Activated naive CD4-positive, alpha-beta T cell treated with anti-CD3 and anti-CD28 coated beads for 36 hours (primary cell): Measurements from ENCODE around the gene LAS1L. TPM values are rescaled to one million over a fixed set of nuclear protein-coding genes. Genes with fewer than 3 reads are reported as not detected.
"Not testable (repeated sequence)": the region's sequence is repeated elsewhere in the genome, so short reads cannot be mapped to it uniquely, and the experiment has no call there.

Experiments
- CTCF ChIA-PET: fragments of 350-600 bp; sonication (Branson Sonifier 250); formaldehyde crosslinking; loops from one replicate; lab custom pipeline; 2021; ENCODE audit warnings: antibody characterized with exemption; lab: Charles Lee
- DNase-seq: peaks from one replicate; pipeline ENCODE4 v3.0.0-alpha.2; 2020
- H3K27ac Mint-ChIP-seq: one replicate; pipeline ENCODE4 v1.8.0; 2021; ENCODE audit warnings: mild to moderate bottlenecking, mixed read lengths
- H3K27me3 Mint-ChIP-seq: one replicate; pipeline ENCODE4 v1.8.0; 2021; ENCODE audit warnings: low read depth, mixed read lengths
- H3K36me3 Mint-ChIP-seq: one replicate; pipeline ENCODE4 v1.8.0; 2021; ENCODE audit warnings: low read depth, mixed read lengths
- H3K4me1 Mint-ChIP-seq: one replicate; pipeline ENCODE4 v1.8.0; 2021; ENCODE audit warnings: low read depth, mixed read lengths
- H3K4me3 Mint-ChIP-seq: one replicate; pipeline ENCODE4 v1.8.0; 2021; ENCODE audit warnings: mild to moderate bottlenecking, moderate library complexity, mixed read lengths
- H3K9me3 Mint-ChIP-seq: one replicate; pipeline ENCODE4 v1.8.0; 2021; ENCODE audit warnings: mixed read lengths
- intact Hi-C: fragments of 100-400 bp; cut with micrococcal nuclease; formaldehyde crosslinking; loops from one replicate; pipeline ENCODE4 v1.15.1; 2023
- total RNA-seq, 2 experiments: library from RNA; stranded (reverse); gene quantifications; one replicate each; pipeline ENCODE4 v1.2.3, GENCODE V29; 2021

Gene LAS1L
- total RNA-seq, 2 experiments from 2014 or later, result 60.4 to 61.1 TPM

GRCh38 chrX:65545456-65545855, 10.9 kb upstream of the LAS1L start:
- intact Hi-C loops, result no loop called here
- Mint-ChIP-seq H3K9me3 (no peaks in the 10 kb centered on the region), H3K27ac (no peak overlapping the region), H3K27me3 (no peaks in the 10 kb centered on the region), H3K4me3 (no peak overlapping the region), H3K36me3 (no peaks in the 10 kb centered on the region), H3K4me1 (no peaks in the 10 kb centered on the region)
- DNase-seq, result no peak
- CTCF ChIA-PET, result no interaction called here

DNA sequence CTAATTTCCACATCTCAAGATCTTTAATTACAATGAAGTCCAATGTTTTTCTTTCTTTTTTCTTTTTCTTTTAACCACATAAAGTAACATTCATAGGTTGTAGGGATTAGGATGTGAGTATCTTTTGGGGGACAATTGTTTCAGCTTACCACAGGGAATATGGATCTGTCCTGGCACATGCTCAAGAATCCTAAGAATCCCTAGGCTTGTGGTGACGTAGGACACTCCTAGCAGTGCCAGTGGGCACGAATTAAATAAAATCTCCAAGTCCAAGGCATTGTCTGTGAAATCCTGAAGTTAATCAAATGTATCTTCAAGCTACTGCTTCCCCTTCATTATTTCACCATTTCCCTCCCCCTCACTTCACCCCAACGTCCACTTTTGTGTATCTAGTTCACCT, 2.6 kb upstream of the LAS1L start:
- H3K27ac Mint-ChIP-seq, result no peak overlapping the region
- no peaks in the 10 kb centered on the region for H3K9me3 Mint-ChIP-seq
- DNase-seq, result no peak
- H3K36me3 Mint-ChIP-seq, result peaks cover 3% of the 10 kb centered on the region
- peaks cover 15% of the 10 kb centered on the region for H3K4me1 Mint-ChIP-seq
- no peaks in the 10 kb centered on the region for H3K27me3 Mint-ChIP-seq
- intact Hi-C loops, result loop anchor here (10.0 kb wide), 1 partner anchor 1782 kb away; a partner anchor contains a TSS
- no peak overlapping the region for H3K4me3 Mint-ChIP-seq
- CTCF ChIA-PET, result interaction anchor here (1.3 kb wide), 1 partner anchor 35 kb away, joined by 3 read pairs; no protein-coding TSS in a partner anchor

GRCh38 chrX:65536291-65536690, 1.7 kb upstream of the LAS1L start:
- intact Hi-C loops, result loop anchor here (10.0 kb wide), 1 partner anchor 1781 kb away; a partner anchor contains a TSS
- H3K4me1 Mint-ChIP-seq, result peaks cover 16% of the 10 kb centered on the region
- H3K27ac Mint-ChIP-seq, result no peak overlapping the region
- H3K4me3 Mint-ChIP-seq, result no peak overlapping the region
- no peaks in the 10 kb centered on the region for H3K27me3 Mint-ChIP-seq
- H3K36me3 Mint-ChIP-seq, result peaks cover 6% of the 10 kb centered on the region
- DNase-seq, result no peak
- CTCF ChIA-PET, result no interaction called here
- H3K9me3 Mint-ChIP-seq, result no peaks in the 10 kb centered on the region

- Mint-ChIP-seq H3K27me3 (no peaks in the 10 kb centered on the region), H3K36me3 (peaks cover 12% of the 10 kb centered on the region), H3K4me3 (no peak overlapping the region), H3K4me1 (peaks cover 18% of the 10 kb centered on the region), H3K27ac (no peak overlapping the region), H3K9me3 (no peaks in the 10 kb centered on the region)
- CTCF ChIA-PET, result interaction anchor here (0.5 kb wide), 1 partner anchor 221 kb away, joined by 3 read pairs; no protein-coding TSS in a partner anchor
- no peak for DNase-seq
- intact Hi-C loops, result loop anchor here (5.0 to 10.0 kb wide), 2 partner anchors 1777 to 1970 kb away; a partner anchor contains a TSS
These were observed 2.6 kb downstream of the LAS1L start for GRCh38 chrX:65532016-65532415.

- Mint-ChIP-seq H3K4me3 (no peak overlapping the region), H3K36me3 (peaks cover 16% of the 10 kb centered on the region), H3K27ac (no peak overlapping the region), H3K27me3 (no peaks in the 10 kb centered on the region), H3K9me3 (no peaks in the 10 kb centered on the region), H3K4me1 (peaks cover 17% of the 10 kb centered on the region)
- CTCF ChIA-PET, result interaction anchor here (0.6 to 1.8 kb wide), 12 partner anchors 11 to 237 kb away, joined by 3 to 6 read pairs (median 3); no protein-coding TSS in a partner anchor
- DNase-seq, result peak; percentile 59
- intact Hi-C loops, result loop anchor here (2.0 kb wide), 1 partner anchor 634 kb away; no protein-coding TSS in a partner anchor
These were observed 5.8 kb downstream of the LAS1L start for GRCh38 chrX:65528705-65529340.

- Mint-ChIP-seq H3K27ac (no peak overlapping the region), H3K4me3 (no peak overlapping the region), H3K27me3 (no peaks in the 10 kb centered on the region), H3K4me1 (peaks cover 14% of the 10 kb centered on the region), H3K36me3 (peaks cover 15% of the 10 kb centered on the region), H3K9me3 (no peaks in the 10 kb centered on the region)
- CTCF ChIA-PET, result interaction anchor here (0.6 to 1.8 kb wide), 14 partner anchors 10 to 970 kb away, joined by 3 to 6 read pairs (median 3); no protein-coding TSS in a partner anchor
- intact Hi-C loops, result loop anchor here (2.0 kb wide), 1 partner anchor 633 kb away; no protein-coding TSS in a partner anchor
- DNase-seq, result no peak
These were observed 6.3 kb downstream of the LAS1L start for GRCh38 chrX:65528293-65528692.

GRCh38 chrX:65524139-65524538, 10.4 kb downstream of the LAS1L start:
- CTCF ChIA-PET, result no interaction called here
- no peak overlapping the region for H3K27ac Mint-ChIP-seq
- no peaks in the 10 kb centered on the region for H3K9me3 Mint-ChIP-seq
- H3K36me3 Mint-ChIP-seq, result peaks cover 31% of the 10 kb centered on the region
- H3K4me1 Mint-ChIP-seq, result peaks cover 6% of the 10 kb centered on the region
- no peaks in the 10 kb centered on the region for H3K27me3 Mint-ChIP-seq
- intact Hi-C loops, result no loop called here
- no peak overlapping the region for H3K4me3 Mint-ChIP-seq
- DNase-seq, result no peak

DNA sequence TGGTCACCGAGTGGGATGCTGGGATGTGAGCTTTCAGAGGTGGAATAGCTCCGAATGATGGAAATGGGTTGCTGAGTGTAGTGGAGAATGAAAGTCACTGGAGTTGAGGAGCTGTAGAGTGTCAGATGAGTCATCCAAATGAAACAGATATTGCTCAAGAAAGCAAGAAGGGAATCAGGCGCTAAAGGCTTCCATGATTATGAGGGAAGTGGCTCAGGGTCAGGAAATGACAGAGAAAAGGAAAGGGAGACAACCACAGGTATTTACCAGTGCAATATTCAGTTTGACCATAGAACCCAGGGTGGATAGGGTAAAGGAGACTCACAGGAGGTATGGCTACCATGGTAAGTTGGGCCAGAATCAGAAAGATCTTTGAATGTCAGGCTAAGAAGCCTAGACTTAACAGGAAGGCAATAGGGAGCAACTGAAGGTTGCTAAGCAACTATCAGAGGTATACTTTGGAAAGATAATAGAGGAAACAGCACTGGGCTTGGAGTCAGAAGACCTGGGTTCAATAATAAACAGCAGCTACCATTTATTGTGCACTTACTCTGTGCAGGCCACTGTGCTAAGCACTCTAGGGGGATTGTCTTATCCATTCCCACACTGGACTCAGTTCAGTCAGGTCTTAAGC, 11.7 kb downstream of the LAS1L start:
- H3K4me3 Mint-ChIP-seq, result no peak overlapping the region
- H3K4me1 Mint-ChIP-seq, result peaks cover 4% of the 10 kb centered on the region
- H3K9me3 Mint-ChIP-seq, result no peaks in the 10 kb centered on the region
- DNase-seq, result no peak
- H3K27ac Mint-ChIP-seq, result peak overlapping the region; percentile 56
- peaks cover 28% of the 10 kb centered on the region for H3K36me3 Mint-ChIP-seq
- CTCF ChIA-PET, result no interaction called here
- intact Hi-C loops, result no loop called here
- no peaks in the 10 kb centered on the region for H3K27me3 Mint-ChIP-seq

- H3K4me1 Mint-ChIP-seq, H3K9me3 Mint-ChIP-seq, DNase-seq, intact Hi-C loops, CTCF ChIA-PET, H3K27me3 Mint-ChIP-seq, H3K4me3 Mint-ChIP-seq, H3K27ac Mint-ChIP-seq: not testable (repeated sequence)
- peaks cover 25% of the 10 kb centered on the region for H3K36me3 Mint-ChIP-seq
These were observed 15.1 kb downstream of the LAS1L start for GRCh38 chrX:65519530-65519929.

DNA sequence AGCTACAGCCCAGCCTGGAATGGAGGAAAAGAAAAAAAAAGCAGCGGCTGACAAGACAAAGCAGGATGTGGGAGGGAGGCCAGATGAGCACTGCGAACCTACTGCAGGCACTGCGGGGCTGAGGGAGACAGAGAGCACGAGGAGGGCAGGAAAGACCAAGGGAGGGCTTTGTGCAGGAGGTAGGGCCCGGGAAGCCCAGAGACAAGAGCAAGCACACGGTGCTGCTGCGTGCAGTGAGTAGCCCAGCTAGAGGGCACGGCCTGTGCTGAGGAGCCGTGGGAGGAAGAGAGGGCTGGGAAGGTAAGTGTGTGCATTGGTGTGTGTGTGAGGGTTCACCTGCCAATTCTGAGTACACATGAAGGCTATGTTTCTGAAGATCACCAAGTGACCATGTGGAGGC, 15.6 kb downstream of the LAS1L start:
- DNase-seq, CTCF ChIA-PET, intact Hi-C loops, H3K27me3 Mint-ChIP-seq, H3K4me1 Mint-ChIP-seq, H3K4me3 Mint-ChIP-seq, H3K27ac Mint-ChIP-seq, H3K9me3 Mint-ChIP-seq: not testable (repeated sequence)
- H3K36me3 Mint-ChIP-seq, result peaks cover 22% of the 10 kb centered on the region

DNA sequence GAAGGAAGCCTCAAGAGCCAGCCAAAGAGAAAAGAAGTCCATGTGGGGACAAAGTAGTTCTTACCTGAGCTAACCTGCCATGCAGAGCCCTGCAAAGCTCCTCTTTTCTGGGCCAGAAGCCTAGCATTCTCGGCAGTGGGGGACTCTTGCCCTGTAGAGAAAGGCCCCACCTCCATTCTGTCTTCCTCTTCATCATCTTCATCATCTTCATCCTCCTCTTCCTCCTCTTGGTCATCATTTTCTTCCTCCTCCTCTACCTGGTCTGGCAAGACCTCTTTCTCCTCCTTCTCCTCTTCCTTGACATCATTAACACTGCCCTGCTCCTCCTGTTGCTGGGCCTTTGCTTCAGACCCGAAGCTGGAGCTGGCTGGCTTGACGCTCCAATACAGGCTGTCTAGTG, 16.7 kb downstream of the LAS1L start:
- Mint-ChIP-seq H3K4me3 (no peak overlapping the region), H3K36me3 (peaks cover 21% of the 10 kb centered on the region), H3K9me3 (no peaks in the 10 kb centered on the region), H3K27ac (no peak overlapping the region), H3K27me3 (no peaks in the 10 kb centered on the region), H3K4me1 (peaks cover 4% of the 10 kb centered on the region)
- no peak for DNase-seq
- intact Hi-C loops, result no loop called here
- CTCF ChIA-PET, result interaction anchor here (1.4 kb wide), 1 partner anchor 11 kb away, joined by 3 read pairs; no protein-coding TSS in a partner anchor

GRCh38 chrX:65516756-65517155, 17.8 kb downstream of the LAS1L start:
- Mint-ChIP-seq H3K27me3 (no peaks in the 10 kb centered on the region), H3K36me3 (peaks cover 14% of the 10 kb centered on the region)

More at GRCh38 chrX:65516756-65517155, 17.8 kb downstream of the LAS1L start:
- intact Hi-C loops, result no loop called here
- no peak overlapping the region for H3K27ac Mint-ChIP-seq
- CTCF ChIA-PET, result interaction anchor here (0.6 kb wide), 1 partner anchor 961 kb away, joined by 4 read pairs; no protein-coding TSS in a partner anchor
- no peaks in the 10 kb centered on the region for H3K9me3 Mint-ChIP-seq
- no peak overlapping the region for H3K4me3 Mint-ChIP-seq
- DNase-seq, result no peak
- peaks cover 2% of the 10 kb centered on the region for H3K4me1 Mint-ChIP-seq
